Common myeloid progenitor, CD34-positive (primary cell): ENCODE data around the gene GRK2.

ENCODE experiments used
- CTCF ChIA-PET: fragments of 350-600 bp; sonication (Branson Sonifier 250); formaldehyde crosslinking; loops from one replicate; lab custom pipeline; 2021; ENCODE audit warnings: antibody characterized with exemption; lab: Charles Lee
- POLR2A ChIA-PET: fragments of 350-600 bp; sonication (Branson Sonifier 250); formaldehyde crosslinking; loops from one replicate; lab custom pipeline; 2021; ENCODE audit warnings: antibody characterized with exemption; lab: Charles Lee
- DNase-seq, 3 donors: peaks; one replicate each; pipeline versions ENCODE4 v3.0.0 to v3.0.0-alpha.2; 2013
- H3K27ac ChIP-seq, 2 experiments: 1 replicate in 1 of 2; 2 replicates in 1 of 2; pipeline ENCODE4 v1.7.0; 2013; ENCODE audit warnings: inconsistent platforms in 2 of 2, low read length in 2 of 2, mild to moderate bottlenecking in 2 of 2, low read depth in 1 of 2, moderate library complexity in 1 of 2; ENCODE audit not compliant: severe bottlenecking in 2 of 2, insufficient read depth in 1 of 2, poor library complexity in 1 of 2
- H3K27me3 ChIP-seq, 5 experiments: replicated peaks in 2 of 5; 1 replicate in 3 of 5; 2 replicates in 2 of 5; pipeline versions ENCODE4 v1.6.1 to v1.7.0; 2013; ENCODE audit warnings: low read length in 4 of 5, mild to moderate bottlenecking in 2 of 5, moderate library complexity in 2 of 5, inconsistent platforms in 1 of 5; ENCODE audit not compliant: insufficient read depth in 5 of 5, control insufficient read depth in 4 of 5
- H3K36me3 ChIP-seq, 4 experiments: 1 replicate in 2 of 4; 2 replicates in 2 of 4; pipeline versions ENCODE4 v1.6.1 to v1.7.0; 2013; ENCODE audit warnings: low read length in 3 of 4, control low read depth in 1 of 4, mild to moderate bottlenecking in 1 of 4; ENCODE audit not compliant: control insufficient read depth in 4 of 4, insufficient read depth in 4 of 4
- H3K4me1 ChIP-seq, 4 experiments: 1 replicate in 3 of 4; 2 replicates in 1 of 4; pipeline versions ENCODE4 v1.6.1 to v1.7.1; 2013; ENCODE audit warnings: low read length in 3 of 4, mild to moderate bottlenecking in 3 of 4, control low read depth in 1 of 4, inconsistent platforms in 1 of 4, moderate library complexity in 1 of 4; ENCODE audit not compliant: control insufficient read depth in 4 of 4, insufficient read depth in 4 of 4; ENCODE audit errors: control extremely low read depth in 1 of 4
- H3K4me3 ChIP-seq, 7 experiments: 1 replicate in 4 of 7; 2 replicates in 3 of 7; pipeline versions ENCODE4 v1.5.1 to v1.7.0; 2013; ENCODE audit warnings: mild to moderate bottlenecking in 7 of 7, low read length in 6 of 7, moderate library complexity in 6 of 7, inconsistent platforms in 2 of 7, low read depth in 2 of 7, control low read depth in 1 of 7; ENCODE audit not compliant: insufficient read depth in 4 of 7, control insufficient read depth in 1 of 7; ENCODE audit errors: extremely low read depth in 1 of 7
- H3K9me3 ChIP-seq, 5 experiments: 1 replicate in 4 of 5; 2 replicates in 1 of 5; pipeline versions ENCODE4 v1.6.1 to v1.7.1; 2013; ENCODE audit warnings: low read length in 4 of 5, mild to moderate bottlenecking in 2 of 5, inconsistent platforms in 1 of 5, low read depth in 1 of 5, moderate library complexity in 1 of 5; ENCODE audit not compliant: control insufficient read depth in 4 of 5, insufficient read depth in 2 of 5; ENCODE audit errors: control extremely low read depth in 1 of 5
- WGBS: methylation state at CpG from one replicate; pipeline ENCODE4 v1.1.5; 2013; ENCODE audit not compliant: insufficient coverage; 5-methylcytosine and 5-hydroxymethylcytosine counted together

Gene GRK2

GRCh38 chr11:67253872-67254624 is 12.2 kb upstream of the GRK2 start:
- DNase-seq = no peak

GRCh38 chr11:67254798-67255197 is 11.5 kb upstream of the GRK2 start:
- H3K27ac ChIP-seq = no peak overlapping the region
- CTCF ChIA-PET = interaction anchor here (1.9 to 5.4 kb wide), 6 partner anchors 8 to 173 kb away, joined by 4 to 59 read pairs (median 14); no protein-coding TSS in a partner anchor

More at GRCh38 chr11:67253872-67254624, 12.2 kb upstream of the GRK2 start:
- Histone ChIP-seq H3K4me3 (no peak overlapping the region), H3K27ac (no peak overlapping the region), H3K4me1 (peaks cover 0 to 8% (median 3%) of the 10 kb centered on the region in 4 experiments), H3K9me3 (no peaks in the 10 kb centered on the region), H3K36me3 (peaks cover 18 to 87% (median 65%) of the 10 kb centered on the region in 4 experiments), H3K27me3 (no peaks in the 10 kb centered on the region)
- ChIA-PET POLR2A (interaction anchor here (0.7 to 3.8 kb wide), 3 partner anchors 14 to 63 kb away, joined by 3 to 17 read pairs (median 6); no protein-coding TSS in a partner anchor), CTCF (interaction anchor here (1.1 to 5.4 kb wide), 11 partner anchors 9 to 172 kb away, joined by 3 to 59 read pairs (median 7); no protein-coding TSS in a partner anchor)
- WGBS = 96% methylated on average over 14 of the region's 14 CpGs

GRCh38 chr11:67255353-67255752 is 10.9 kb upstream of the GRK2 start:
- no peak overlapping the region for H3K27ac ChIP-seq

More at GRCh38 chr11:67254798-67255197, 11.5 kb upstream of the GRK2 start:
- H3K4me1 ChIP-seq = peaks cover 0 to 8% (median 3%) of the 10 kb centered on the region in 4 experiments
- no peaks in the 10 kb centered on the region for H3K9me3 ChIP-seq
- no peak overlapping the region for H3K4me3 ChIP-seq
- no peaks in the 10 kb centered on the region for H3K27me3 ChIP-seq
- peaks cover 18 to 79% (median 58%) of the 10 kb centered on the region in 4 experiments for H3K36me3 ChIP-seq
- POLR2A ChIA-PET = interaction anchor here (1.4 kb wide), 1 partner anchor 63 kb away, joined by 6 read pairs; no protein-coding TSS in a partner anchor
- WGBS = 93% methylated on average over 12 of the region's 15 CpGs
- DNase-seq = no peak

GRCh38 chr11:67255864-67256263 is 10.4 kb upstream of the GRK2 start:
- 97% methylated on average over 7 of the region's 8 CpGs for WGBS
- POLR2A ChIA-PET = no interaction called here
- Histone ChIP-seq H3K4me1 (peaks cover 0 to 8% (median 3%) of the 10 kb centered on the region in 4 experiments), H3K9me3 (no peaks in the 10 kb centered on the region), H3K27ac (no peak overlapping the region), H3K27me3 (no peaks in the 10 kb centered on the region), H3K36me3 (peaks cover 14 to 69% (median 47%) of the 10 kb centered on the region in 4 experiments), H3K4me3 (no peak overlapping the region)
- CTCF ChIA-PET = interaction anchor here (0.6 to 3.2 kb wide), 2 partner anchors 61 to 87 kb away, joined by 3 to 23 read pairs; no protein-coding TSS in a partner anchor
- DNase-seq = no peak

More at GRCh38 chr11:67255353-67255752, 10.9 kb upstream of the GRK2 start:
- no peaks in the 10 kb centered on the region for H3K27me3 ChIP-seq
- peaks cover 16 to 74% (median 52%) of the 10 kb centered on the region in 4 experiments for H3K36me3 ChIP-seq
- no peak overlapping the region for H3K4me3 ChIP-seq
- ChIA-PET CTCF (interaction anchor here (0.6 to 3.2 kb wide), 5 partner anchors 62 to 173 kb away, joined by 3 to 23 read pairs (median 7); no protein-coding TSS in a partner anchor), POLR2A (no interaction called here)
- H3K4me1 ChIP-seq = peaks cover 0 to 8% (median 3%) of the 10 kb centered on the region in 4 experiments
- H3K9me3 ChIP-seq = no peaks in the 10 kb centered on the region
- DNase-seq = no peak
- WGBS = 96% methylated on average over 8 of the region's 10 CpGs

GRCh38 chr11:67256477-67257135 is 9.7 kb upstream of the GRK2 start:
- Histone ChIP-seq H3K4me3 (no peak overlapping the region), H3K4me1 (peaks cover 0 to 14% (median 8%) of the 10 kb centered on the region in 4 experiments), H3K27ac (no peak overlapping the region), H3K9me3 (no peaks in the 10 kb centered on the region), H3K36me3 (peaks cover 14 to 61% (median 42%) of the 10 kb centered on the region in 4 experiments), H3K27me3 (no peaks in the 10 kb centered on the region)
- WGBS = 80% methylated on average over 1 of the region's 5 CpGs
- ChIA-PET CTCF (no interaction called here), POLR2A (no interaction called here)
- DNase-seq = no peak

- WGBS = 89% methylated on average over 3 of the region's 6 CpGs
- ChIA-PET POLR2A (no interaction called here), CTCF (no interaction called here)
- Histone ChIP-seq H3K4me3 (no peak overlapping the region), H3K9me3 (no peaks in the 10 kb centered on the region), H3K27ac (no peak overlapping the region), H3K36me3 (peaks cover 2 to 23% (median 12%) of the 10 kb centered on the region in 4 experiments), H3K4me1 (peaks cover 0 to 32% (median 30%) of the 10 kb centered on the region in 4 experiments), H3K27me3 (no peaks in the 10 kb centered on the region)
- no peak for DNase-seq
These were observed 5.9 kb upstream of the GRK2 start for GRCh38 chr11:67260406-67260805.
